ENCODE measurements around the gene LTA4H. TPM values are rescaled to one million over a fixed set of nuclear protein-coding genes. Genes with fewer than 3 reads are reported as not detected.

The LTA4H gene
- total and polyA plus RNA-seq, 10 donors, result 58.0 to 183 (median 93.5) TPM

DNA sequence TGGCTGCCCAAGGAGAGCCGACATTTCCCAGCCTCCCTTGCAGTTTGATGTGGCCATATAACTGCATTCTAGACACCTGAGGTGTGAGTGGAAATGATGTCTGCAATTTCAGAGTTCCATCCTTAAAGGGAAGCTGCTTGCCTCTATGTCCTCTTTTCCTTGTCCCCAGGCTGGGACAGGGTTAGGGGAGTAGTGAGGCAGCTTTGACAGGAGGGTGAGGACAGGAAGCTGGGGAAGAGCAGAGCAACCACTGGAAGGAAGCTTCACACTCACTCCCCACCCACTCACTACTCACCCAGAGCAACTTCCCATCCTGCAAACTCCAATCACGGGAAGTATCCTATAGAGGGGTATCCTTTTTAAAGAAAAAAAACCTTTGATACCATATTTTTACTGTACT is 28.9 kb upstream of the LTA4H start:
- no peak overlapping the region for H3K27ac ChIP-seq
- H3K9me3 ChIP-seq, result no peaks in the 10 kb centered on the region
- H3K4me1 ChIP-seq, result peaks cover 4 to 30% (median 26%) of the 10 kb centered on the region in 6 donors
- no peaks in the 10 kb centered on the region for H3K36me3 ChIP-seq
- intact Hi-C loops (cut with DNase I; ENCODE audit: low total_unique reads), result loop anchor here (5.0 to 10.0 kb wide), 2 partner anchors 341 to 453 kb away; partner anchors contain the start of gene CDK17
- 28 to 41% (median 36%) methylated on average over 2 of the region's 2 CpGs for WGBS, 5 donors
- TF ChIP-seq POLR2AphosphoS5 (IDR thresholded peaks at IDR 0.05), result no peak
- TF ChIP-seq POLR2A (IDR thresholded peaks at IDR 0.05), result no peak
- TF ChIP-seq, protein P1, sequence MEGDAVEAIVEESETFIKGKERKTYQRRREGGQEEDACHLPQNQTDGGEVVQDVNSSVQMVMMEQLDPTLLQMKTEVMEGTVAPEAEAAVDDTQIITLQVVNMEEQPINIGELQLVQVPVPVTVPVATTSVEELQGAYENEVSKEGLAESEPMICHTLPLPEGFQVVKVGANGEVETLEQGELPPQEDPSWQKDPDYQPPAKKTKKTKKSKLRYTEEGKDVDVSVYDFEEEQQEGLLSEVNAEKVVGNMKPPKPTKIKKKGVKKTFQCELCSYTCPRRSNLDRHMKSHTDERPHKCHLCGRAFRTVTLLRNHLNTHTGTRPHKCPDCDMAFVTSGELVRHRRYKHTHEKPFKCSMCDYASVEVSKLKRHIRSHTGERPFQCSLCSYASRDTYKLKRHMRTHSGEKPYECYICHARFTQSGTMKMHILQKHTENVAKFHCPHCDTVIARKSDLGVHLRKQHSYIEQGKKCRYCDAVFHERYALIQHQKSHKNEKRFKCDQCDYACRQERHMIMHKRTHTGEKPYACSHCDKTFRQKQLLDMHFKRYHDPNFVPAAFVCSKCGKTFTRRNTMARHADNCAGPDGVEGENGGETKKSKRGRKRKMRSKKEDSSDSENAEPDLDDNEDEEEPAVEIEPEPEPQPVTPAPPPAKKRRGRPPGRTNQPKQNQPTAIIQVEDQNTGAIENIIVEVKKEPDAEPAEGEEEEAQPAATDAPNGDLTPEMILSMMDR (IDR thresholded peaks at IDR 0.05 in 8 of 11, conservative IDR thresholded peaks at IDR 0.05 in 3 of 11), result no peak
- H3K27me3 ChIP-seq (replicated peaks in 1 of 7), result no peaks in the 10 kb centered on the region
- DNase-seq, result no peak
- H3K4me3 ChIP-seq, result no peak overlapping the region

DNA sequence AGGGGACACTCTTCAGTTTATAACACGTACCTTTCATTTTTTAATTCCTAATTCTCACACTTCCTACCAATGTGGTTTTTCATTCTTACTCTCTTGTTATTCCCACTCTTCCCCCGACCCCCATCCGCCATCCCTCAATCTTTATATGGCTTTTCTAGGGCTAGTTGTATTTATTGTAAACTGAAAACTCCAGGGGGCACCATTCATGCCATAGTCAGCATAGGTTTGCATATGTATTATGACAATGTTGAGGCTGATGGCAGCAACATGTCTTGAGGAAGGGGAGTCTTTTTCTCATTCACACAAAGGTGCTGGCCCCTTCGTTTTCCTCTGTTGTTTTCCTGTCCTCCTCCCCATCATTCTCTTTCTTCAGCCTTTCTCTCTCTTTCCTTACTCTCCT is 27.7 kb upstream of the LTA4H start:
- WGBS, 5 donors, result 78 to 88% (median 82%) methylated on average over 4 of the region's 4 CpGs
- no peaks in the 10 kb centered on the region for H3K9me3 ChIP-seq
- no peaks in the 10 kb centered on the region for H3K36me3 ChIP-seq
- DNase-seq, result no peak
- H3K4me1 ChIP-seq, result peaks cover 4 to 30% (median 26%) of the 10 kb centered on the region in 6 donors
- intact Hi-C loops (cut with DNase I; ENCODE audit: low total_unique reads), result loop anchor here (2.0 to 10.0 kb wide), 3 partner anchors 152 to 454 kb away; partner anchors contain the start of gene CDK17
- H3K4me3 ChIP-seq, result no peak overlapping the region
- no peaks in the 10 kb centered on the region for H3K27me3 ChIP-seq (replicated peaks in 1 of 7)
- no peak for TF ChIP-seq POLR2AphosphoS5 (IDR thresholded peaks at IDR 0.05)
- TF ChIP-seq, protein P1 (IDR thresholded peaks at IDR 0.05 in 8 of 11, conservative IDR thresholded peaks at IDR 0.05 in 3 of 11), result peak in 4 of 11 experiments; percentile 14 to 31 (median 18)
- no peak overlapping the region for H3K27ac ChIP-seq

DNA sequence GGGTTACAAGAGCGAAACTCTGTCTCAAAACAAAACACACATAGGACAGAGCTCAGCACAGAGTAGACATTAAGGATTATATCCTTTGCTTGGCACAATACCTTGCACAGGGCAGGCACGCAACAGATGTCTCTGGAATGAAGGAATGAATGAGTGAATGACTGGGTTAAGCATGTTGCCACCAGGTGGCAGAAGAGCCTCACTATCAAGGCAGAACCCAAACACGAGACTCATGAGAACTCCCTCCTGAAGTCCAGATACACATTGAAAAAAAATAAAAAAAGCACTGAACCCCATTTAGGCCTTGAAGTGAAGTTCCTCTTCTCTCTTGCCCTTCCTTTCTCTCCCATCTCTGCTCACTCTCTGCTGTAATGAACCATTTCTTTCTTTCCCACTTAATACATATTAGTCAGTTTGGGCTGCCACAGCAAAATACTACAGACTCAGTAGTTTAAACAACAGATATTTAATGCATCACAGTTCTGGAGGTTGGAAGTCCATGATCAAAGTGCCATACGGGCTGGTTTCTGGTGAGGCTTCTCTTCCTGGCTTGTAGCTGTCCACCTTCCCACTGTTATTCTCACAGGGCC is 26.6 kb upstream of the LTA4H start:
- H3K4me1 ChIP-seq, result peaks cover 4 to 30% (median 26%) of the 10 kb centered on the region in 6 donors
- no peak overlapping the region for H3K4me3 ChIP-seq
- 34 to 47% (median 39%) methylated on average over 4 of the region's 4 CpGs for WGBS, 5 donors
- intact Hi-C loops (cut with DNase I; ENCODE audit: low total_unique reads), result loop anchor here (2.0 to 10.0 kb wide), 3 partner anchors 153 to 455 kb away; partner anchors contain the start of gene CDK17
- no peaks in the 10 kb centered on the region for H3K27me3 ChIP-seq (replicated peaks in 1 of 7)
- DNase-seq, result peak; percentile 83
- no peak for TF ChIP-seq POLR2A (IDR thresholded peaks at IDR 0.05)
- TF ChIP-seq, protein P1 (IDR thresholded peaks at IDR 0.05 in 8 of 11, conservative IDR thresholded peaks at IDR 0.05 in 3 of 11), result peak; percentile 78 to 98 (median 88)
- peak in 1 of 3 donors; percentile 55 for TF ChIP-seq POLR2AphosphoS5 (IDR thresholded peaks at IDR 0.05)
- H3K27ac ChIP-seq, result peak overlapping the region in 4 of 8 donors; percentile 46 to 54 (median 49)
- peaks cover 0 to 5% (median 2%) of the 10 kb centered on the region in 8 donors for H3K9me3 ChIP-seq
- no peaks in the 10 kb centered on the region for H3K36me3 ChIP-seq

DNA sequence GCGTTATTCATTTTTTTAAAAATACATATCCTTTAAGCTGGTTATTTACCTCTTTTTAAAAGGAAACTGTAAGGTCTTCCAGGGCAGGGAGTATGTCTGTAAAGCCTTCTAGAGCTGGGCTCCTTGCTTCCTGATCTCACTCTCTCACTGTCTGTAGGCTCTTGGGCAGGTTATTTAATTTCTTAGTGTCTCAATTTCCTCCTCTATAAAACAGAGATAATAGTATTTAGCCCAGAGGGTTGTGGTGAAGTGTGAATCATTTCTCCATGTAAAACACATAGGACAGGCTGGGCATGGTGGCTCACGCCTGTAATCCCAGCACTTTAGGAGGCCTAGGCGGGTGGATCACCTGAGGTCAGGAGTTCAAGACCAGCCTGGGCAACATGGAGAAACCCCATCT is 25.9 kb upstream of the LTA4H start:
- Histone ChIP-seq H3K9me3 (peaks cover 0 to 11% (median 8%) of the 10 kb centered on the region in 8 donors), H3K4me1 (peaks cover 4 to 30% (median 26%) of the 10 kb centered on the region in 6 donors), H3K4me3 (no peak overlapping the region), H3K36me3 (no peaks in the 10 kb centered on the region), H3K27ac (no peak overlapping the region), H3K27me3 (replicated peaks in 1 of 7) (no peaks in the 10 kb centered on the region)
- intact Hi-C loops (cut with DNase I; ENCODE audit: low total_unique reads), result loop anchor here (5.0 to 10.0 kb wide), 2 partner anchors 343 to 456 kb away; partner anchors contain the start of gene CDK17
- no peak for DNase-seq
- no peak for TF ChIP-seq POLR2AphosphoS5 (IDR thresholded peaks at IDR 0.05)
- TF ChIP-seq, protein P1 (IDR thresholded peaks at IDR 0.05 in 8 of 11, conservative IDR thresholded peaks at IDR 0.05 in 3 of 11), result no peak
- TF ChIP-seq POLR2A (IDR thresholded peaks at IDR 0.05), result no peak
- WGBS, 5 donors, result 87 to 92% (median 89%) methylated on average over 3 of the region's 3 CpGs

Data from spleen (tissue), 11 donors.